HepG2 (cell line): ENCODE data around the gene ZFP3.

ENCODE experiments used
- JUN ChIP-seq: sonication (generic); formaldehyde crosslinking; IDR thresholded peaks from 2 replicates; pipeline ENCODE4 v1.4.0; 2020; ENCODE audit warnings: mild to moderate bottlenecking, missing genetic modification reagents
- ZFX ChIP-seq: sonication (generic); formaldehyde crosslinking; IDR thresholded peaks from 2 replicates; pipeline ENCODE4 v1.4.0; 2020; ENCODE audit warnings: mild to moderate bottlenecking, low read depth, missing genetic modification reagents, moderate library complexity
- ZKSCAN1 ChIP-seq: fragments of 150-350 bp; IDR thresholded peaks from 2 replicates; pipeline ENCODE4 v1.6.1; 2014; ENCODE audit warnings: low read length
- TF ChIP-seq, protein P1 (sequence below): sonication (generic); formaldehyde crosslinking; IDR thresholded peaks from 2 replicates; pipeline ENCODE4 v1.5.0; 2020; ENCODE audit warnings: mild to moderate bottlenecking, missing genetic modification reagents, moderate library complexity

DNA sequence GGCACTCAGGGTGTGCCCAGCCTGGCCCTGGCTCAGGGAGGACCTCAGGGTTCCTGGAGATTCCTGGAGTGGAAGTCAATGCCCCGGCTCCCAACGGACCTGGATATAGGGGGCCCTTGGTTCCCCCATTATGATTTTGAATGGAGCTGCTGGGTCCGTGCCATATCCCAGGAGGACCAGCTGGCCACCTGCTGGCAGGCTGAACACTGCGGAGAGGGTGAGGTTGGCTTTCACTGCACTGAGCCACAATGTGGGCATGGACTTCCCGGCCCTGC, 61.1 kb downstream of the ZFP3 start:
- no peak for TF ChIP-seq ZKSCAN1
- TF ChIP-seq, protein P1, sequence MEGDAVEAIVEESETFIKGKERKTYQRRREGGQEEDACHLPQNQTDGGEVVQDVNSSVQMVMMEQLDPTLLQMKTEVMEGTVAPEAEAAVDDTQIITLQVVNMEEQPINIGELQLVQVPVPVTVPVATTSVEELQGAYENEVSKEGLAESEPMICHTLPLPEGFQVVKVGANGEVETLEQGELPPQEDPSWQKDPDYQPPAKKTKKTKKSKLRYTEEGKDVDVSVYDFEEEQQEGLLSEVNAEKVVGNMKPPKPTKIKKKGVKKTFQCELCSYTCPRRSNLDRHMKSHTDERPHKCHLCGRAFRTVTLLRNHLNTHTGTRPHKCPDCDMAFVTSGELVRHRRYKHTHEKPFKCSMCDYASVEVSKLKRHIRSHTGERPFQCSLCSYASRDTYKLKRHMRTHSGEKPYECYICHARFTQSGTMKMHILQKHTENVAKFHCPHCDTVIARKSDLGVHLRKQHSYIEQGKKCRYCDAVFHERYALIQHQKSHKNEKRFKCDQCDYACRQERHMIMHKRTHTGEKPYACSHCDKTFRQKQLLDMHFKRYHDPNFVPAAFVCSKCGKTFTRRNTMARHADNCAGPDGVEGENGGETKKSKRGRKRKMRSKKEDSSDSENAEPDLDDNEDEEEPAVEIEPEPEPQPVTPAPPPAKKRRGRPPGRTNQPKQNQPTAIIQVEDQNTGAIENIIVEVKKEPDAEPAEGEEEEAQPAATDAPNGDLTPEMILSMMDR (CRISPR knock-in tag), result no peak
- no peak for TF ChIP-seq JUN (CRISPR knock-in tag)
- no peak for TF ChIP-seq ZFX (CRISPR knock-in tag)
